ENCODE results near the gene GSTT2.
"Not testable (repeated sequence)": the region's sequence is repeated elsewhere in the genome, so short reads cannot be mapped to it uniquely, and the experiment has no call there.

Gene GSTT2

DNA sequence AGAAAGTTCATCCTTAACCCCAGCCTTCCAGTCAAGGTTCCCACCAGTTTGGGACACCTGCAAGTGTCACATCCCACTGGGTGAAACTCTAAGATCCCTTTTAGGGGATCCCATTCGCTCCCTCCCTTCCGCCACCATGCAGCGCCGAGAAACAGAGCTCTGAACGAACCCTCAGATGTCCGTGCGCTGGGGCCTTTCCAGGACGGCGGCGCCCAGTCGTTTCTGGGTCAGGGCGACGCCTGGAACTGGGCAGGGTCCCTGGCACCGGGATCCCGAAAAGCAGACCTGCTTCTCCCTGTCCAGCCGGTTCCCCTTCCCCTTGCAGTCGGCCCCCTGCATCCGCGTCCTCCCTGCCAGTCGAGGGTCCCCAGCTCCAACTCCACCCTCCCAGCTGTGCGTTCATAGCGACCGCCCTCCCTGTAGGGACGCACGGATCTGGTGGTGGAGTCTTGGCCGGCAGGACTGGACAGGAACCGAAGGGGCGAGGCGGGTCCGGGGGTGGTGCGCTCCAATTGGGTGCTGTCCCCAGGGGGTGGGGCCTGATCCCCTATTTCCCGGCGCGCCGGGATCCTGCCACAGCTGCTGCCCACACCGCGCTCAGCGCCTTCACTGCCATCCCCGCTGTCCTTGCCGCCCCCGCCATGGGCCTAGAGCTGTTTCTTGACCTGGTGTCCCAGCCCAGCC is at the start of gene GSTT2:
Gene GSTT2, plus strand, starts transcription at position 578 of the 684 bp plus-strand sequence.
- not testable (repeated sequence) for DNase-seq (ENCODE audit: extremely low read depth in 1 of 2, low read depth in 1 of 2)

DNA sequence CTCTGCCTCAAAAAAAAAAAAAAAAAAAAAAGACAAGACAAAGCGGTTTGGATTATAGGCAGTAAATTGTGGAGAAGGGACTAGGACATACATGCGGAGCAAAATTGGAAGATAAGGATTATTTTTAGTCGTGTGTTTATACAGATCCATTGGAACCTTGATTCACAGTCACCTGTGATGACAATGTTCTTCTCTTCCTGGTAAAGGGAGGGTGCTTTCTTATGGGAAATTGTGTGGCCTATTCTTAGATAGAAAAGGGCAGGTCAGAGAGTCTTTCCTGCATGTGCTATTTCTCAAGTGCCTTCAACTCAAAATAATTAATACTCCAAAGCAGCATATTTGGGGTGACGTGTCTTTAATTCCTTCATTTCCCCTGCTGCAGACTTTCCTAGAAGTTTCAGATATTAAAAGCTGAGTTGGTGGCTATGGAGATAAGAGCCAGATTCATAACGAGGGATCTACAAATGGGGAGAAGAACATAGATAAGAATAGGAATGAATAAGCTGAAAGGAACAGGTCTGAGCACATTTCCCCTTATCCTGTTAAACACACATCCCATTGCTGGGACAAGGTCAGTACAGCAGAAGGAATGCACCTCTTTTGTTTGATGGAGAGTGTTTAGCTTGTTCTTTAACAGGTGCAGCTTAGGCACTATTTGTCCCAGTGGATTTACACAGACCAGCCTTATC is 41.5 kb upstream of the GSTT2 start:
- DNase-seq (ENCODE audit: extremely low read depth in 1 of 2, low read depth in 1 of 2) = no peak

DNA sequence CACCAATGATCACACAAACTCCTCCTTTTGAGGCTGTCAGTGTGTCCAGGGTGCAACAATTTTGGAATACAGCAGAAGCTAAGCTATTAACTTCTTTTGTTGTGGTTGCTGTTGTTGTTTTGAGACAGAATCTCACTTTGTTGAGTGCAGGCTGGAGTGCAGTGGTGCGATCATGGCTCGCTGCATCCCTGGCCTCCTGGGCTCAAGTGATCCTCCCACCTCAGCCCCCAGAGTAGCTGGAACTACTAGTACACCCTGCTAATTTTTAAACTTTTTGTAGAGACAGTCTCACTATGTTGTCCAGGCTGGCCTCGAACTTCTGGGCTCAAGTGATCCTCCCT is 40.9 kb upstream of the GSTT2 start:
- DNase-seq (ENCODE audit: extremely low read depth in 1 of 2, low read depth in 1 of 2) = no peak

DNA sequence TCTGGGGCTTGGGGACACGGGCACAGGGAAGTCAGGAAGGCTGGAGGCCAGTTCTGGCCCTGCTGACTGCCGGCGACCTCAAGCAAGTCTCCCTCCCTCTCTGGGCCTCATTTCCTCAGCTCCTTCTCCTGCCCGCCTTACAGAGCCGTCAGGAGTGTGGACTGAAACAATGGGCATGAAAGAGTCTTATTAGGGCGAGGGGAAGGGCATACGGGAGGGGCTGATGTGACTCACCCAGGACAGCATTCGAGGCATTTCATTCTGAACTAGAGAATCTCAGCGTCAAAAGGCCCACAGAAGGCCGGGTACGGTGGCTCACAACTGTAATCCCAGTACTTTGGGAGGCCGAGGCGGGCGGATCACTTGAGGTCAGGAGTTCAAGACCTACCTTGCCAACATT is 39.8 kb upstream of the GSTT2 start:
- DNase-seq (ENCODE audit: extremely low read depth in 1 of 2, low read depth in 1 of 2) = not testable (repeated sequence)

GRCh38 chr22:23947391-23947790 is 32.5 kb upstream of the GSTT2 start:
- not testable (repeated sequence) for DNase-seq (ENCODE audit: extremely low read depth in 1 of 2, low read depth in 1 of 2)

DNA sequence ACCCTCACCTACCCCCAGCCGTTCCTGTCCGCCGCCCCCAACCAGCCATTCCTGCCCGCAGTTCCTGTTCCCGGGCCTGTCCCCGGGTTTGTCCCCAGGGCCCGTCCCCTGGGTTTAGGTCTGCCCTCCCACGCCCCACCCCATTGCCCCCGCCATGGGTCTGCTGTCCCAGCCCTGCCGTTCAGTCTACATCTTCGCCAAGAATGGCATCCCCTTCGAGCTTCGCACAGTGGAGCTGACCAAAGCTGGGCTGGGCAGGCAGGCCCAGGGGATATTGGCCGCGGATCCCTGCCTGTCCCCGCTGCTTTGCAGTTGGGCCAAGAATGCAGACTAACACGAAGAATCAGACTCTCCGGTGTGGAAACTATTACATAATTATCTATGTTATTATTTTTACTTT is 30.2 kb upstream of the GSTT2 start:
- not testable (repeated sequence) for DNase-seq (ENCODE audit: extremely low read depth in 1 of 2, low read depth in 1 of 2)

DNA sequence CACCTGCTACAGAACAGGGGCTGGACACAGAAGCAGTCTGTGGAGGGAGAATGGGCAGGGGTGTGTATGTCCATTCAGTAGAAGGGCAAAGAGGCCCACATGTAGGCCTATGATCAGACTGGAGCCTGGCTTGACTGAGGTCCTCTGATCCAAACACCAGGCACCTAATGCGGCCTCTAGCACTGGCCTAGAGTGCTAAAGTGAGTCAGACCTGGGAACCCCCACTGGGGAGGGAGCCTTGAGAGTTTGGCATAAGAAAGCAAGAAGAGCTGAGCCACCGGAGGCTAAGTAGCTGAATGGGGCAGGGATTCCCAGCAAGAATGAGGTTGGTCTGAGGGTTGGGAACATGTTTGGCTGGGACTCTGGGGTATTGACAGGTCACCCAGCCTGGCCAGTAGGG is 28.6 kb upstream of the GSTT2 start:
- DNase-seq (ENCODE audit: extremely low read depth in 1 of 2, low read depth in 1 of 2) = not testable (repeated sequence)

DNA sequence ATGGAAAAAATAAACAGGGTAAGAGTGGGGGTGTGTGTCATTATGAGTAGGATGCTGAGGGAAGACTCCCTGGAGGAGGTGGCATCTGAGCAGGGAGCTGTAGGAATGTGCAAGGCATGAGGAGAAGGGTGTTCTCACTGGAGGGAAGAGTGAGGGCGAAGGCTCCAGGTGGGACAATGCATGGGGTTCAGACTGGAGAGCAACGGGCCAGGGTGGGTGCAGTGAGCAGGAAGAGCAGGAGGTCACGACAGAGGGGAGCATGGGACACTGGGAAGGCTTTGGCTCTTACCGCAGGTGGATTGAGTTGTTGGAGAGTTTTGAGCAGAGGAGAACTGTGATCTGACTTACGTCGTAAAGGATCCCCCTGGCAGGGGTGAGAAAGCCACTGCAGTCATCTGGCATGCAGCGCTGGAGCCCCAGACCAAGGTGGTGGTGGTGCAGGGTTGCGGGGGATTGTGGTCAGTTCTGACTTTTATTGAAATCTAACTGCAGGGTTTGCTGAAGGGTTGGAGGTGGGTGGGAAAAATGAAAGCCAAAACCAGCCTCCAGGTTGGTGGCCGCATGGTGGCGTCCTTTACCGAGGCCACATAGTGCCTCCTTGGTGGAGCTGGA is 27.0 kb upstream of the GSTT2 start:
- DNase-seq (ENCODE audit: extremely low read depth in 1 of 2, low read depth in 1 of 2) = not testable (repeated sequence)

DNA sequence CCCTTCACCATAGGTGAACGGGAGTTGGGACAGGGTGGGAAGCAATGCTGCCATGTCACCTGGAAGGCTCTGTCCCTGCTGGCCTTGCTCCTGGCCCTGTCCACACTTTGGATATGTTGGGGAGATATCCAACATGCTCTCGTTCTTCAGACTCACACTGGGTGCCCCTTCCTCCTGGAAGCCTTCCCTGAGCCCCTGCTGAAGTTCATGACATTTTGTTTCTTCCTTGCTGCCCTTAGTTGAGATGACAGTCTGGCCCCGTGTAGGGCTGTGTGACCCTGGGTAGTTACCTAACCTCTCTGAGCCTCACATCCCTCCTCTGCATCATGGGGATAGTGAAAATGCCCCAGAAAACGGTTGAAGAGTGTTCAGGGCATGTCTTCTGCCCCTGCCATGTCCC is 26.4 kb upstream of the GSTT2 start:
- DNase-seq (ENCODE audit: extremely low read depth in 1 of 2, low read depth in 1 of 2) = not testable (repeated sequence)

DNA sequence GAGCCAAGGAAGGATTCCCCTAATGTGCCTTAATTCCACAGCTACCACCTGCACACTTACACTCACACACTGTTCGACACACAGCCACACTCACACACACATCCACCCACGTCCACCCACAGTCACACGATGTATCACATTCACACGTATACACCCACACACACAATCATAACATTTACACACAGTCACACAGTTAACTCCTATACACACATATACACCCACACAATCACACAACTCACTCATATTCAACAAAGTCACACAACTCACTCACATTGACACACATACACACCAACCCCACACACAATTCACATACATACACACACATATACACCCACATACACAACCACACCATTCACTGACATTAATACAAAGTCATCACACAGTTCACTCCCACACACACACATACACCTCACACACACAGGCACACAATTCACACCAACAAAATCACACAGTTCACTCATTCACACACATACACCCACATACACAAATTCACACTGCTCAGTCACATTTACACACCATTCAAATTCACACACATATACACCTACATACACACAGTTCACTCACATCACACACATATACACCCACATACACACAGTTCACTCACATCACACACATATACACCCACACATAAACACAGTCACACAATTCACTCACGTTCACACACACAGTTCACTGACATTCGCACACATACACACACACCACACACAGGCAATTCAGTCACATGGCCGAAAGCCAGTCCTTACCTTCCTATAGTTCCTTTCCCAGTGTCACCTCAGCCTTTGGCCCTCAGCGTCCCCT is 25.5 kb upstream of the GSTT2 start:
- not testable (repeated sequence) for DNase-seq (ENCODE audit: extremely low read depth in 1 of 2, low read depth in 1 of 2)

DNA sequence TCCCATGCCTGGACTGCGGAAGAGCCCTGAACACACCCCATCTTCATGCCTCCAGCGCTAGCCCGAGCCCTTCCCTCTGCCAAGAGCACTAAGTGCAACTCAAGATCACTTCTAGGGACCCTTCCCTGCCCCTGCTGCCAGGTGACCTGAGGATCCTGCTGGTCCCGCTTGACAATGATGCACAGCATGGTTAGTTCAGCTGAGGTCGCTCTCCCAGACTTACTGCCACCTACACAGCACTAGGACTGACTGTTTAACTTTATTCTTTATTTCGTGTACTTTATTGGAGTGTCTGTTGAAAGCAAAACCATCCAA is 25.0 kb upstream of the GSTT2 start:
- not testable (repeated sequence) for DNase-seq (ENCODE audit: extremely low read depth in 1 of 2, low read depth in 1 of 2)

DNA sequence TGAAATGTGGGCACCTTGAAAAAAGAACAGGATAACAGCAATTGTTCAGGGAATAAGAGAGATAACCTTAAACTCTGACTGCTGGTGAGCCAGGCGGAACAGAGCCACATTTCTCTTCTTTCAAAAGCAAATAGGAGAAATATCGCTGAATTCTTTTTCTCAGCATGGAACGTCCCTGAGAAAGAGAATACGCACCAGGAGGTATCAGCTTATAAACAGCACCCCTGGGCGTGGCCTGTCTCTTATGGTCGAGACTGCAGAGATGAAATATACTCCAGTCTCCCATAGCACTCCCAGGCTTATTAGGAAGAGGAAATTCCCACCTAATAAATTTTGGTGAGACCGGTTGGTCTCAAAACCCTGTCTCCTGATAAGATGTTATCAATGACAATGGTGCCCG is 24.0 kb upstream of the GSTT2 start:
- not testable (repeated sequence) for DNase-seq (ENCODE audit: extremely low read depth in 1 of 2, low read depth in 1 of 2)

- peak; percentile 27 to 63 for DNase-seq (ENCODE audit: extremely low read depth in 1 of 2, low read depth in 1 of 2)
Observed at GRCh38 chr22:23956301-23956900, 23.5 kb upstream of the GSTT2 start.

GRCh38 chr22:23961084-23961771 is 18.7 kb upstream of the GSTT2 start, which contains the start of gene GSTT2B:
GSTT2B (minus strand) TSS chr22:23961195; CDS start chr22:23961131, 64 bp downstream.
- not testable (repeated sequence) for DNase-seq (ENCODE audit: extremely low read depth in 1 of 2, low read depth in 1 of 2)

DNA sequence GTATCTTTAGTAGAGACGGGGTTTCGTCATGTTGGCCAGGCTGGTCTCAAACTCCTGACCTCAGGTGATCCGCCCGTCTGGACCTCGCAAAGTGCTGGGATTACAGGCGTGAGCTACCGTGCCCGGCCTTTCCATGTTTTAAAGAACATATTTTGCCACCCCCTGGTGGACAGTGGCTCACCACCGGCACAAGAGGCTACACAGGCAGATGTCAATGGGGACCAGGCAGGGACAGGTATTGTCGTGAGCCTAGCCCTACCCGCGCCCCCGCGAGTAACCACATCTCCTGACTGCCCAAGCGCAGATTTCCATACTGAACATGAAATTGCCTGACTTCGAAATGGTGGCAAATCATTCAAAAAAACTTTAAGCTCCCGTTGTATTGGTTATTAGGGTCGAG is 13.8 kb upstream of the GSTT2 start:
- DNase-seq (ENCODE audit: extremely low read depth in 1 of 2, low read depth in 1 of 2) = not testable (repeated sequence)

GRCh38 chr22:23966568-23966967 is 13.4 kb upstream of the GSTT2 start, which contains the start of gene DDTL:
DDTL (plus strand) TSS chr22:23966888; CDS start chr22:23966915, 27 bp downstream.
- not testable (repeated sequence) for DNase-seq (ENCODE audit: extremely low read depth in 1 of 2, low read depth in 1 of 2)

DNA sequence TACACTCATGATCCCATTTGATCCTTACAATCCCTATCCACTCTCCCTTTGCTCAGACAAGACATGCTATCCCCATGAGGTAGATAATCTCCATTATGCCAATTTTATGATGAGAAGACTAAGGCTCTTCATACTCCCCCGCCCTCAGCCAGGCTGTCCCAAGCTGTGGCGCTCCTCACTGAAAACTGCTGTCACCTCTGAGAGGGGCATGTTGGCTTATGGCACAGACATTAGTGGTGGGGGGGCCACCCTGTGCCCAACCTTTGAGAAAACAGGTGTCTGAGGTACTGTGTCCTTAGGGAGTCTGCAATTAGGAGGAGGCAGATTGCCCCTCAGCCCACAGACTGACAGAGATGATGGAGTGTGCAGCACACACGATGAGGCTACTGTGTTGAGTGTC is 10.9 kb upstream of the GSTT2 start:
- no peak for DNase-seq (ENCODE audit: extremely low read depth in 1 of 2, low read depth in 1 of 2)

- DNase-seq (ENCODE audit: extremely low read depth in 1 of 2, low read depth in 1 of 2) = no peak
Observed at GRCh38 chr22:23970201-23970641, 9.7 kb upstream of the GSTT2 start.

DNA sequence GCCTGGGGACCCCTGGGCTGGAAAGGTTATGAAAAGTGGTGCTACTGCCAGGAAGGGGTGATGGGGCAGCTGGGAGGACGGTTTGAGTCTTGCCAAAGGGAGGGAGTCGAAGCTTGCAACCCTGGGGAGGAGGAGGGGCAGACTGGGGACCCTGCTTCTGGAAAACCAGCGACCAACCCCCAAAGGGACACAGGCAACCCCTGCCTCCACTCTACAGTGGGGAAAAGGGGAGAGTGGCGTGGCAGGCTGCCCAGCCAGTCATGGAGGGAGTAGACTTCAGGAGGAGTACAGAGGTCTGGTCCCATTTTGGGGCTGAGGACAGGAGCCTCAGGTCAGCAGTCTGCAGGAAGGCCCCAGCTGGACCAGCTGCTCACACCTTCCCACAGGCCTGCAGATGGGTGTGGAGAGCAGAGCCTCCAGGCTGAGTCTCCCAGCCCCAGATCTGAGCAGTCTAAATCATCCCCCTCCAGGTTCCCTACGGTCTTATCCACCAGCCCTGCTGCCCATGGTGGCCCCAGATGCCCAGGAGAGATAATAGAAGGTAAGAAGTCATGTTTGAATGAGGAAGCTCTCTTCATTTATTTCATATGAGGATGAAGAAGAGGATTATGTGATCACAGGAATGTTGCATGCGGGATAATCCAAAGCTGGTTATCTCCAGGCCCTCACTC is 9.0 kb upstream of the GSTT2 start:
- no peak for DNase-seq (ENCODE audit: extremely low read depth in 1 of 2, low read depth in 1 of 2)

GRCh38 chr22:23971927-23972326 is 8.0 kb upstream of the GSTT2 start:
- DNase-seq (ENCODE audit: extremely low read depth in 1 of 2, low read depth in 1 of 2) = not testable (repeated sequence)
